SK-N-SH treated with all-trans-retinoic acid at 6 μM for 48 hours (cell line): ENCODE measurements around the gene LMO7.

Experiments
- ARNTL ChIP-seq: fragments of 450-650 bp; formaldehyde crosslinking; IDR thresholded peaks from 2 replicates; pipeline ENCODE4 v1.5.0; 2020; ENCODE audit warnings: low read depth, mild to moderate bottlenecking, moderate library complexity, borderline replicate concordance
- GLIS3 ChIP-seq: fragments of 250-450 bp; sonication (Bioruptor Pico); IDR thresholded peaks from 2 replicates; pipeline ENCODE4 v1.5.0; 2020; ENCODE audit warnings: mild to moderate bottlenecking, moderate library complexity
- OSR1 ChIP-seq: fragments of 250-450 bp; sonication (Bioruptor Pico); IDR thresholded peaks from 2 replicates; pipeline ENCODE4 v1.8.0; 2022; ENCODE audit warnings: moderate library complexity, mild to moderate bottlenecking, inconsistent platforms
- ZFP3 ChIP-seq: fragments of 250-450 bp; sonication (Bioruptor Pico); IDR thresholded peaks from 2 replicates; pipeline ENCODE4 v1.5.0; 2020; ENCODE audit warnings: mild to moderate bottlenecking, moderate library complexity
- TF ChIP-seq, protein P1 (sequence below): fragments of 250-450 bp; sonication (Bioruptor Pico); IDR thresholded peaks from 2 replicates; pipeline ENCODE4 v1.5.1; 2021; ENCODE audit warnings: mild to moderate bottlenecking, moderate library complexity
- TF ChIP-seq, protein P2 (sequence below): fragments of 250-450 bp; sonication (Bioruptor Pico); IDR thresholded peaks from 2 replicates; pipeline ENCODE4 v1.8.0; 2021; ENCODE audit warnings: low read depth, mild to moderate bottlenecking, moderate library complexity, borderline replicate concordance

DNA sequence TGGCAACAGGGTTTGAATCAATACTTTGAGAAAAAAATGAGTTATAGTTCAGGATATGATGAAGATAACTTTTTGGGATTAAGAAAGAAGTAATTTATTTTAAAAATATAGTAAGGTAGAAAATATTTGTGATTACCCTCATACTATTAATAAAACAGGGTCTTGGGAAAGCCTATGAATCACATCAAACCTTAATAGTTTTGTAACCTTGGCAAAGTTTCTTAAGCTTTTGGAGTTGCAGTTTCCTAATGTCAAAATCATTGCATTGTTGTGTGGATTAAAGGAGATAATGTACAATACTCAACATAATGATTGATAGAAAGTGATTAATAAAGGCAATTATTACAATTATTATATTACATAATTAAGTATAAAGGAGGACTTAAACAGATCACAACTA lies 149.0 kb downstream of the LMO7 start:
- TF ChIP-seq, protein P1, sequence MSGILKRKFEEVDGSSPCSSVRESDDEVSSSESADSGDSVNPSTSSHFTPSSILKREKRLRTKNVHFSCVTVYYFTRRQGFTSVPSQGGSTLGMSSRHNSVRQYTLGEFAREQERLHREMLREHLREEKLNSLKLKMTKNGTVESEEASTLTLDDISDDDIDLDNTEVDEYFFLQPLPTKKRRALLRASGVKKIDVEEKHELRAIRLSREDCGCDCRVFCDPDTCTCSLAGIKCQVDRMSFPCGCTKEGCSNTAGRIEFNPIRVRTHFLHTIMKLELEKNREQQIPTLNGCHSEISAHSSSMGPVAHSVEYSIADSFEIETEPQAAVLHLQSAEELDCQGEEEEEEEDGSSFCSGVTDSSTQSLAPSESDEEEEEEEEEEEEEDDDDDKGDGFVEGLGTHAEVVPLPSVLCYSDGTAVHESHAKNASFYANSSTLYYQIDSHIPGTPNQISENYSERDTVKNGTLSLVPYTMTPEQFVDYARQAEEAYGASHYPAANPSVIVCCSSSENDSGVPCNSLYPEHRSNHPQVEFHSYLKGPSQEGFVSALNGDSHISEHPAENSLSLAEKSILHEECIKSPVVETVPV (CRISPR knock-in tag): no peak
- no peak for TF ChIP-seq OSR1 (CRISPR knock-in tag)
- no peak for TF ChIP-seq GLIS3 (CRISPR knock-in tag)
- no peak for TF ChIP-seq ZFP3 (CRISPR knock-in tag)
- TF ChIP-seq, protein P2, sequence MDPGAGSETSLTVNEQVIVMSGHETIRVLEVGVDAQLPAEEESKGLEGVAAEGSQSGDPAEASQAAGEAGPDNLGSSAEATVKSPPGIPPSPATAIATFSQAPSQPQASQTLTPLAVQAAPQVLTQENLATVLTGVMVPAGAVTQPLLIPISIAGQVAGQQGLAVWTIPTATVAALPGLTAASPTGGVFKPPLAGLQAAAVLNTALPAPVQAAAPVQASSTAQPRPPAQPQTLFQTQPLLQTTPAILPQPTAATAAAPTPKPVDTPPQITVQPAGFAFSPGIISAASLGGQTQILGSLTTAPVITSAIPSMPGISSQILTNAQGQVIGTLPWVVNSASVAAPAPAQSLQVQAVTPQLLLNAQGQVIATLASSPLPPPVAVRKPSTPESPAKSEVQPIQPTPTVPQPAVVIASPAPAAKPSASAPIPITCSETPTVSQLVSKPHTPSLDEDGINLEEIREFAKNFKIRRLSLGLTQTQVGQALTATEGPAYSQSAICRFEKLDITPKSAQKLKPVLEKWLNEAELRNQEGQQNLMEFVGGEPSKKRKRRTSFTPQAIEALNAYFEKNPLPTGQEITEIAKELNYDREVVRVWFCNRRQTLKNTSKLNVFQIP (CRISPR knock-in tag): no peak
- no peak for TF ChIP-seq ARNTL (CRISPR knock-in tag)
